SHP77 (cell line): ENCODE data around the gene LAMTOR4.
"Not testable (repeated sequence)": the region's sequence is repeated elsewhere in the genome, so short reads cannot be mapped to it uniquely, and the experiment has no call there.

Experiments
- DNase-seq, 2 experiments: peaks; one replicate each; lab custom pipeline; 2025; lab: John Stamatoyannopoulos, UW

LAMTOR4 gene

DNA sequence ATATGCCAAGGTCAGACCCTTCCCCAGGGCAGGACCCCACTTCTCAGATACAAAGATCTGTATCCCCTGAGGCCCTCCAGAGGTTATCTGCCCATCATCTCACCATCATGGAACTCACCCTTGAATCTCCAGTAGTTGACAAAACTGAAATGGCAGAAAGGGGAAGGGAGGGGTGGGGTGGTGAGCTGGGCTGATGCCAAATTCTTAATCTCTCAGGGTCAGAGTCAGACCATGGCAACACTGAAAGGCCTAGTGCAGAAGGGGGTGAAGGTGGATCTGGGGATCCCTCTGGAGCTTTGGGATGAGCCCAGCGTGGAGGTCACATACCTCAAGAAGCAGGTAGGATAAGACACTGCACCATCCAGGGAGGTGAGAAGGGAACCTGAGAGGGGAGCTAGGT is 26.1 kb upstream of the LAMTOR4 start:
- no peak for DNase-seq

DNA sequence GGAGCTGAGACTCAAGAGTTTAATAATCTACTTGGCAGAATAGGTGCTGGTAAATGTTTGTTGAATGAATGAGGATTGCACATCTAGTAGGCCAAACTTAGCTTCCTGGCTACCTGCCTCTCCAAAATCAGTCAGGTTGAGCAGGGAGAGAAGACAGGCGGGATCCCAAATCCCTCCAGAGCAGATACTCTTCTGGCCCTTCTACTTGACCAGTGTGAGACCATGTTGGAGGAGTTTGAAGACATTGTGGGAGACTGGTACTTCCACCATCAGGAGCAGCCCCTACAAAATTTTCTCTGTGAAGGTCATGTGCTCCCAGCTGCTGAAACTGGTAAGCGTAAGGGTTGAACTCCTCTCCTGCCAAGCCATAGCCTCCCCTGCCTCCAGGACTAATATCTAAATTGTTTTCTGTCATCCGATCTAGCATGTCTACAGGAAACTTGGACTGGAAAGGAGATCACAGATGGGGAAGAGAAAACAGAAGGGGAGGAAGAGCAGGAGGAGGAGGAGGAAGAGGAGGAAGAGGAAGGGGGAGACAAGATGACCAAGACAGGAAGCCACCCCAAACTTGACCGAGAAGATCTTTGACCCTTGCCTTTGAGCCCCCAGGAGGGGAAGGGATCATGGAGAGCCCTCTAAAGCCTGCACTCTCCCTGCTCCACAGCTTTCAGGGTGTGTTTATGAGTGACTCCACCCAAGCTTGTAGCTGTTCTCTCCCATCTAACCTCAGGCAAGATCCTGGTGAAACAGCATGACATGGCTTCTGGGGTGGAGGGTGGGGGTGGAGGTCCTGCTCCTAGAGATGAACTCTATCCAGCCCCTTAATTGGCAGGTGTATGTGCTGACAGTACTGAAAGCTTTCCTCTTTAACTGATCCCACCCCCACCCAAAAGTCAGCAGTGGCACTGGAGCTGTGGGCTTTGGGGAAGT is 24.2 kb upstream of the LAMTOR4 start:
- no peak for DNase-seq

DNA sequence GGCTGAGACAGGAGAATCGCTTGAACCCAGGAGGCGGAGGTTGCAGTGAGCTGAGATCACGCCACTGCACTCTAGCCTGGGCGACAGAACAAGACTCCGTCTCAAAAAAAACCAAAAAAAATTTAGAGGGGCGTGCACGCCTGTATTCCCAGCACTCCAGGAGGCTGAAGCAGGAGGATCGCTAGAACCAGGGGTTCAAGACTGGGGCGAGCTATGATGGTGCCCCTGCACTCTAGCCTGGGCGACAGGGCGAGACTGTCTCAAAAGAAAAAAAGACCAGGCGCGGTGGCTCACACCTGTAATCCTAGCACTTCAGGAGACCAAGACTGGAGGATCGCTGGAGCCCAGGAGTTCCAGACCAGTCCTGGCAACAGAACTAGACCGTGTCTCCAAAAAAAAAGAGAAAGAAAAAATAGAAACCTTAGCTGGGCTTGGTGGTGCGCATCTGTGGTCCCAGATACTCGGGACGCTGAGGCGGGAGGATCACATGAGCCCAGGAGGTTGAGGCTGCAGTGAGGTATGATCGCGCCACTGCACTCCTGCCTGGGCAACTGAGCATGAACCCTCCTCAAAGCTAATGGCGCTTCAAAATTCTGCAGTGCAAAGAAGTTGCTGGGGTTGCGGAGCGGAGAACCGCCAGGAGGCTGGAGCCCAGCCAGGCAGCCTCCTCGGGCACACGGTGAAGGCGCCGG is 22.3 kb upstream of the LAMTOR4 start:
- no peak for DNase-seq

GRCh38 chr7:100126931-100127865 is 21.5 kb upstream of the LAMTOR4 start, which contains the start of gene MBLAC1:
Gene MBLAC1 (plus strand): TSS chr7:100126967. CDS start chr7:100127396, 429 bp downstream.
- peak; percentile 71 to 81 for DNase-seq

DNA sequence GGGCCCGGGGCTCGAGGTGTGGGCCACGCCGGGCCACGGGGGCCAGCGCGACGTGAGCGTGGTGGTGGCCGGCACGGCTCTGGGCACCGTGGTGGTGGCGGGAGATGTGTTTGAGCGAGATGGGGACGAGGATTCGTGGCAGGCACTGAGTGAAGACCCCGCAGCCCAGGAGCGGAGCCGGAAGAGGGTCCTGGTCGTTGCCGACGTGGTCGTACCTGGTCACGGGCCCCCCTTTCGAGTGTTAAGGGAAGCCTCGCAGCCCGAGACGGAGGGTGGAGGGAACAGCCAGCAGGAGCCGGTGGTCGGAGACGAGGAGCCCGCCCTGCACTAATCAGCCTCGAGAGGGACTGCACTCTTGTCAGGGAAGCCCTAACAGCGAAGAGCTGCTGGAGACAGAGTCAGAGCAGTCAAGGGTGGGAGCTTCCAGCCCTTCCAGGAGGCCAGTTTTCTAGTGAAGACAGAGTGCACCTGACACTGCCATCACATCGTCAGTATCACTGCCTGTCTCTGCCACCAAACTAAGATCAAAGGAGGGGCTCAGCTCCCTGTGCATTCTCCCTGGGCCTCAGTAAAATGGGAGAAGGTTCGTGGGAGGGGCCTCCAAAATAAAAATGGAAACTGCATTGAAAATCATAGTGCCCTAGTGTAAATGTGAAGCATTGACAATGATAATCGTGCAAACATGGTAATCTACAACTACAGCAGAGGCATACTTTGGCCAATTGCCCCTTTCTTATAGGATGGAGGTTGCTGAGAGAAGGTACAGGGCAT is 20.7 kb upstream of the LAMTOR4 start:
- DNase-seq, result peak in 1 of 2 experiments; percentile 7

DNA sequence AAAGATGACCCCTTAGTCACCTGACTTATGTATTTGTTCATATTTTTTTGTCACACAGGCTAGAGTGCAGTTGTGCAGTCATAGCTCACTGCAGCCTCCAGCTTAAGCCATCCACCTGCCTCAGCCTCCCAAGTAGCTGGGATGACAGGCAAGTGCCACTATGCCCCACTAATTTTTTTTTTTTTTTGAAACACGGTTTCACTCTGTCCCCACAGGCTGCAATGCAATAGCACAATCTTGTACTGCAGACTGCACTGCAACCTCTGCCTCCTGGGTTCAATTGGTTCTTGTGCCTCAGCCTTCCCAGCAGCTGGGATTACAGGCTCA is 20.1 kb upstream of the LAMTOR4 start:
- no peak for DNase-seq

DNA sequence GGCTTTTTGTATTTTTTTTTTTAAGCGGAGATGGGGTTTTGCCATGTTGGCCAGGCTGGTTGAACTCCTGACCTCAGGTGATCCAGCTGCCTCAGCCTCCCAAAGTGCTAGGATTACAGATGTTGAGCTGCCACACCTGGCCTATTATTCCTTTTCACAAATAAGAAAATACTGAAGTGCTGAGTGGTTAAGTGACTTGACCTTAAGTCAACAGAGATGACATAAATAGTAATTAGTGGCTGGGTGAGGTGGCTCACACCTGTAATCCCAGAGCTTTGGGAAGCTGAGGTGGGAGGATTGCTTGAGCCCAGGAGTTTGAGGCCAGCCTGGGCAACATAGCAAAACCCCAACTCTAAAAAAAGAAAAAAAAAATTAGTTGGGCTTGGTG is 18.5 kb upstream of the LAMTOR4 start:
- not testable (repeated sequence) for DNase-seq

- DNase-seq, result peak; percentile 43 to 70
Observed at GRCh38 chr7:100130608-100131453, 17.9 kb upstream of the LAMTOR4 start.

- peak in 1 of 2 experiments; percentile 25 for DNase-seq
Observed at GRCh38 chr7:100132126-100132525, 16.6 kb upstream of the LAMTOR4 start.

DNA sequence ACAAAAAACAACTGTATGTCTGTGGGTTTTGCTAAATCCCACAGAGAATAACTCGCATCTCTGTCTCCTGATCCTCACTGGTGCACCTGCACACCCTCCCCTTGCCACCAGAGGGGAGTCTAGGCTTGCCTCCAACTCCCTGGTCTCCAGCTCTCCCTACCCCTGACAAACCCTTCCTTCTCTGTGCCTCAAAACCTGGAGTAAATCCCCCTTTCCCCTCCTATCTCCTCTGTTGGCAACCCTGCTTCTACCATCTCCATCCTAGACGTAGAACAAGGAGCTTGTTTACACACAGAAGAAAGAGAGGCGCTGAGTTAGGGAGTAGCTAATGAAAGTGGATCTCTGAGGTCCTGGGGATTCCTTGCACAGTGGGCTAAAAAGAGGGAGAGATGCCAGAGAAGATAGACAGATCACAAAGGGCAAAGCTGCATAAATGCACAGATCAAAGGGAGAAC is 16.0 kb upstream of the LAMTOR4 start:
- DNase-seq, result peak; percentile 61 to 74

DNA sequence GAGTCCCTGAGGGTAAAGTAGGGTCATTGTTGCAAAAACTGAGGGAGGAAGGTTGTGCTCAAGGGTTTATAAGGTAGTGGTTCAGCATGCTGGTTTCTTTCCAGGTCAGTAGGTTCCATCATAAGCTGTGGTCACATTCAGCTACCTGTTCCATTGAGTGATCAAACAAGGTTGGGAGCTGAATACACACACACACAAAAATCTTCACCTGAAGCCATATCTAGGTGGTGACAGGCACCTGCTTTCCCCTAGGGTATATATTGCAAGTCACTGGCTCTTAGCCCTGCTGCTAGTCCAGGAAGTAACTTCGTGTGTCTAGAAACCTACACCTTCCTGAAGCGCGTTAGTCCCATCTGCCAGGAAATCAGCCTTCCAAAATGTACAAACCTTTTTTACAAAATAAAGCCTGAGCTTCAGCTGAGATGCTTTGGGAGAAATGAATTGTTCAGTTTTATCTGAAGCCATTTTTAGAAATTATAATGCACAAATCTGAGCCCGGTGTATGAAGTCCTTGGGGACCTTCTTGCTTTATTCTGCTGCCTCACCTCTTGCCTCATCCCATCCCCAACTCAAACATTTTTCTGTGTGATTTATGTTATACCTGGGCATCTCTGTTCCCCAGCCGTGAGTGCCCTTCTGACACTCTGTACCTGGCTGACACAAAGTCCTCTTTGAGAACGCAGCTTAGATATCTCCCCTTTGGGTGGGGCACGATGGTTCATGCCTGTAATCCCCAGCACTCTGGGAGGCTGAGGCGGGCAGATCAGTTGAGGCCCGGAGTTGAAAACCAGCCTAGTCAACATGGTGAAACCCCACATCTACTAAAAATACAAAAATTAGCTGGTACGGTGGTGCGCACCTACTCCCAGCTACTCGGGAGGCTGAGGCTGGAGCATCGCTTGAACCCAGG is 10.6 kb upstream of the LAMTOR4 start:
- DNase-seq, result no peak

- no peak for DNase-seq
Observed at GRCh38 chr7:100141555-100141949, 7.2 kb upstream of the LAMTOR4 start.

DNA sequence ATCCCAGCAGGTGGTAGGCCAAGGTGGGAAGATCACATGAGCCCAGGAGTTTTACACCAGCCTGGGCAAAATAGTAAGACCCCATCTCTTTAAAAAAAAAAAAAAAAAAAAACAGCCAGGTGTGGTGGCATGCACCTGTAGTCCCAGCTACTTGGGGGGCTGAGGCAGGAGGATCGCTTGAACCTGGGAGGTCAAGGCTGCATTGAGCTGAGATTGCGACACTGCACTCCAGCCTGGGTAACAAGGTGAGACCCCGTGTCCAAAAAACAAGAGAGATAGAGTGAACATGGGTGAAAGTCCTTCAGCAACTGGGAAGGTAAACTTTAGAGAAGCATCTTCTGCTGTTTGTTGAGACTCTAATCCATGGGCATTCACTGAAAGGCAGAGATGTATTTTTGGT is 6.3 kb upstream of the LAMTOR4 start:
- DNase-seq, result no peak

DNA sequence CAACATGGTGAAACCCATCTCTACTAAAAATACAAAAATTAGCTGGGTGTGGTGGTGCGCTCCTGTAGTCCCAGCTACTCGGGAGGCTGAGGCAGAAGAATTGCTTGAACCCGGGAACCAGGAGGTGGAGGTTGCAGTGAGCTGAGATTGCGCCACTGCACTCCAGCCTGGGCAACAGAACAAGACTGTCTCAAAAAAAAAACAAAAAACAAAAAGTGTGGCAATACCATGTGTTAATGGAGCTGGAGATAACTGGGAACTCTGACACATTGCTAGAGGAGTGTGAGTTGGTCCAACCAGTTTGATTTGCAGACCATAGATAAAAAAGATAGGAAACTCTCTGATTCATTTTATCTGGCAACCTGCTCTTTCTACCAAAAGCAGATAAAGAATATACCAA is 2.4 kb upstream of the LAMTOR4 start:
- DNase-seq, result not testable (repeated sequence)

DNA sequence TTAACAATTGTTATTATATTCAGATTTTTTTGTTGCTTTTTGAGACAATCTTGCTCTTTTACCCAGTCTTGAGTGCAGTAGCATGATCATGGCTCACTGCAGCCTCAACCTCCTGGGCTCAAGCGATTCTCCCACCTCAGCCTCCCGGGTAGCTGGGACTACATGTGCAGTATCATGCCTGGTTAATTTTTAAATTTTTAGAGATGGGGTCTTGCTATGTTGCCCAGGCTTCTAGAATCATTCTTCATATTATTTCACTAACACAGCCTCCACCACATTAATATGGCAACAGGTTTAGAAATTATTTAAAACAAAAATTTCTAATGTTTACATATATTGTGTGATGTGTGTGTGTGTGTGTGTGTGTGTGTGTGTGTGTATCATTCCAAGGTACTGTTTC is 1.4 kb upstream of the LAMTOR4 start:
- DNase-seq, result no peak

DNA sequence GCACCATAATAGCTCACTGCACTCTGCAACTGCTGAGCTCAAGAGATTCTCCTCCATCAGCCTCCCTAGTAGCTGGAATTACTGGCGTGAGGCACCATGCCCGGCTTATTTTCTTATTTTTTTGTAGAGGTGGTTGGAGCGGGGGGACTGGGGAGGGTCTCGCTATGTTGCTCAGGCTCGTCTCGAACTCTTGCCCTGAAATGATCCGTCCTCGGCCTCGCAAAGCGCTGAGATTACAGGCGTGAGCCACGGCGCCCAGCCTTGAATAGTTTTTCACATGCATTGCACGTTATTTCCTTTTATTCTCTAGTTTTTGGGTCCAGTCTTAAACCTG is 526 bp upstream of the LAMTOR4 start:
- no peak for DNase-seq

DNA sequence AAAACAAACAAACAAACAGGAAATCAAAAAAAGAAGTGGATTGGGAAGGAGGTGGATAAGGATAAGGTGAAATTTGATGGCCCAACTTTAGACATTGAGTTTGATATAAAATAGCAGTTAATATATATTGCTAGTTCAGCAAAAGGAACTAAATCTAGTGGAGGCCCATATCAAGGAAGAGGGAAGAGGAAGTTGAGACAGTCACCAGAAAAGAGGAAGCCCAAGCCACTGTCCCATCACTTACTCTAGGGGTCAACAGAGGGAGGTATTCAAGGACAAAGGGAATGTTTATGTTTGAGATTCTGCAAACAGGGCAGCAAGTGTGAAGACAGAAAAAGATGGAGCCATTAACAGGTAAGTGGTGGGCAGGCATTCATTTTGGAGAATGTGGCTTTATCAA is 3.7 kb downstream of the LAMTOR4 start:
- DNase-seq, result no peak

- DNase-seq, result no peak
Observed at GRCh38 chr7:100152937-100153666, 4.4 kb downstream of the LAMTOR4 start.
